Measurements from ENCODE around the gene C20orf144. TPM values are rescaled to one million over a fixed set of nuclear protein-coding genes. Genes with fewer than 3 reads are reported as not detected.

The C20orf144 gene
- total RNA-seq, 1 experiment from 2014 or later: not detected

DNA sequence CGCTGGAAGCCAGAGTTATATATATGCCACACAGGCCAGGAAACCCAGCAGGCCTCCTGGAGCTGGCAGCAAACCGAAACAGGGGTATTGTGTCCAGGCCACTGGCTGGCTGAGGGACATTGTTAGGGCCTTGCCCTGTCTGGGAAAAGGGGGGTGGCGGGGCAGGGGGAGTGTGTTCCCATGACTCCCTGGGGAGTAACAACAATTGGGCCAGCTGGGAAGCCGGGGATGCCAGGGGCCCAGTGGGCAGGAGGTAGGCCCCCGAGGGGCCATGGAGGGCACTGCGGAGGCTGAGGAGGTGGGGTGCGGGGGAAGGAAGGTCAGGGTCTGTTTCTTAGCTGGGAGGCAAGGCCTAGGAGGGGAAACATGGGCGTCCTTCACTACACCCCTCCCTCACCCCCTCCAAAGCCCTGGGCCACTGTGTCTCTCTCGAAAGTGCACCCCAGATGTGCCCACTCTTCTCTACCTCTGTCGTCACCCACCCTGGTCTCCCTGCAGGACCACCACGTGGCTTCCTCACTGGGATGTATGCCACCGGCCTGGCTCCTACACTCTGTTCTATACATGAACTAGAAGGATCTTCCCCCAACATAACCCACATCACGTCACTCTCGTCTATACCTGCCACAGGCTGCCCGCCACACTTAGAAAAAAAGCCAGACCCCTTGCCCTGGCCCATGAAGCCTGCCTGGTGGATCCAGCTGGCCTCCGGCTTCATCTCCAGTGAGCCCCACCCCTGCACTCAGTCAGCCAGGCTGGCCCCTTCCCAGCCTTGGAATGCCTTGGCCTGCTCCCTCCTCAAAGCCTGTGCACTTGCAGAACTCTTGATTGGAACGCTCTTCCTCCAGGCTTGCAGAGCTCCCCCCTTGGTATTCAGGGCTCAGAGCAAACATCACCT lies 31.9 kb downstream of the C20orf144 start (continued):
- no peak for TF ChIP-seq SIN3A (IDR thresholded peaks at IDR 0.05; ENCODE audit: borderline replicate concordance, insufficient read depth, low read depth, low read length)

DNA sequence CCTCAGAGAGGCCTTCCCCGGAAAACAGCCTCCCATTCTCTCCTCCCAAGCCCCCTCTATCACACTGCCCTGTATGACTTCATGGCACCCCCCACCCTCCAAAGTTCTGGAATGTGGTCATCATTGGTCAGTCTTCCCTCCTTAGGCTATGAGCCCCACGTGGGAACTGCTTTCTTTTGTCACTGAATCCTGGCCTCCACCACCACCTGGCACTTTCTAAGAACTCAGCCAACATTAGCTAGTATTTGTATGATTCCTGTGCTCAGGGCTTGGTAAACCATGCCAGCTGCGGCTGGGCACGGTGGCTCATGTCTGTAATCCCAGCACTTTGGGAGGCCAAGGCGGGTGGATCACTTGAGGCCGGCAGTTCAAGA lies 32.5 kb downstream of the C20orf144 start:
- H3K27me3 ChIP-seq (ENCODE audit: control insufficient read depth, insufficient read depth, low read length): no peaks in the 10 kb centered on the region
- H3K4me3 ChIP-seq (ENCODE audit: low read depth in 2 of 2, low read length in 2 of 2): no peak overlapping the region
- ChIA-PET POLR2A (interaction anchor here (0.6 kb wide), 1 partner anchor 30 kb away, joined by 5 read pairs; no protein-coding TSS in a partner anchor), CTCF (no interaction called here)
- BruUV-seq (replicated peaks): no TSS peak
- H3K4me1 ChIP-seq (ENCODE audit: control insufficient read depth, insufficient read depth, low read length): no peaks in the 10 kb centered on the region
- no peak overlapping the region for H3K27ac ChIP-seq (ENCODE audit: low read length)
- ATAC-seq: no peak
- no peak for DNase-seq (ENCODE audit: low read depth, low spot score)
- intact Hi-C loops (cut with micrococcal nuclease; ENCODE audit: unreplicated experiment) (no loop called here), in situ Hi-C loops (cut with HindIII; ENCODE audit: low pct_unique_long_range_greater_than_20kb, low sequenced_read_pairs) (no loop called here)
- no peaks in the 10 kb centered on the region for H3K9me3 ChIP-seq (ENCODE audit: control insufficient read depth, insufficient read depth, low read depth, low read length)
- TF ChIP-seq POLR2AphosphoS5 (IDR thresholded peaks at IDR 0.05; ENCODE audit: low read depth, low read length): no peak
- no peaks in the 10 kb centered on the region for H3K36me3 ChIP-seq (ENCODE audit: control insufficient read depth, insufficient read depth, low read length)

DNA sequence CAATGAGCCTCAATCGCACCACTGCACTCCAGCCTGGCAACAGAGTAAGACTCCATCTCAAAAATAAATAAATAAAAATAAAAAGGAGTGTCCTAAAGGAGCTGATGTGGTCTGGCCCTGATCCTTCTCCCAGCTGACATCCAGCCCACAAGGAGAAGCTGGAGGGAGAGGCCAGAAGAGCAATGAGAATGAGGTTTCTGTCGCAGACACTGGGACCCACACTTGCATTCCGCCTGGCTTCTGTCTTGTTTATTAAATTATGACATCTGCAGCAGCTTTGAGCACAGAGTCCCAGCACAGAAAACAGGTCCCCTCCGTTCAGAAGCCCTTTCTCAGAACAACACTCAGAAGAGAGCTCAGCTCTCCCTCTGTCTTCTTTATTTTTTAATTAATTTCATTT lies 34.3 kb downstream of the C20orf144 start:
- POLR2A ChIA-PET: no interaction called here
- Histone ChIP-seq H3K4me1 (ENCODE audit: control insufficient read depth, insufficient read depth, low read length) (no peaks in the 10 kb centered on the region), H3K36me3 (ENCODE audit: control insufficient read depth, insufficient read depth, low read length) (no peaks in the 10 kb centered on the region), H3K4me3 (ENCODE audit: low read depth in 2 of 2, low read length in 2 of 2) (no peak overlapping the region), H3K27ac (ENCODE audit: low read length) (no peak overlapping the region), H3K27me3 (ENCODE audit: control insufficient read depth, insufficient read depth, low read length) (no peaks in the 10 kb centered on the region), H3K9me3 (ENCODE audit: control insufficient read depth, insufficient read depth, low read depth, low read length) (no peaks in the 10 kb centered on the region)
- CTCF ChIA-PET: no interaction called here
- BruUV-seq (replicated peaks): no TSS peak
- no peak for TF ChIP-seq TCF7L2 (IDR thresholded peaks at IDR 0.05; ENCODE audit: low read depth, low read length)
- no peak for TF ChIP-seq SIN3A (IDR thresholded peaks at IDR 0.05; ENCODE audit: borderline replicate concordance, insufficient read depth, low read depth, low read length)
- TF ChIP-seq, protein P1, sequence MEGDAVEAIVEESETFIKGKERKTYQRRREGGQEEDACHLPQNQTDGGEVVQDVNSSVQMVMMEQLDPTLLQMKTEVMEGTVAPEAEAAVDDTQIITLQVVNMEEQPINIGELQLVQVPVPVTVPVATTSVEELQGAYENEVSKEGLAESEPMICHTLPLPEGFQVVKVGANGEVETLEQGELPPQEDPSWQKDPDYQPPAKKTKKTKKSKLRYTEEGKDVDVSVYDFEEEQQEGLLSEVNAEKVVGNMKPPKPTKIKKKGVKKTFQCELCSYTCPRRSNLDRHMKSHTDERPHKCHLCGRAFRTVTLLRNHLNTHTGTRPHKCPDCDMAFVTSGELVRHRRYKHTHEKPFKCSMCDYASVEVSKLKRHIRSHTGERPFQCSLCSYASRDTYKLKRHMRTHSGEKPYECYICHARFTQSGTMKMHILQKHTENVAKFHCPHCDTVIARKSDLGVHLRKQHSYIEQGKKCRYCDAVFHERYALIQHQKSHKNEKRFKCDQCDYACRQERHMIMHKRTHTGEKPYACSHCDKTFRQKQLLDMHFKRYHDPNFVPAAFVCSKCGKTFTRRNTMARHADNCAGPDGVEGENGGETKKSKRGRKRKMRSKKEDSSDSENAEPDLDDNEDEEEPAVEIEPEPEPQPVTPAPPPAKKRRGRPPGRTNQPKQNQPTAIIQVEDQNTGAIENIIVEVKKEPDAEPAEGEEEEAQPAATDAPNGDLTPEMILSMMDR (IDR thresholded peaks at IDR 0.05): no peak
- TF ChIP-seq POLR2AphosphoS5 (IDR thresholded peaks at IDR 0.05; ENCODE audit: low read depth, low read length): no peak
- TF ChIP-seq, protein P2, sequence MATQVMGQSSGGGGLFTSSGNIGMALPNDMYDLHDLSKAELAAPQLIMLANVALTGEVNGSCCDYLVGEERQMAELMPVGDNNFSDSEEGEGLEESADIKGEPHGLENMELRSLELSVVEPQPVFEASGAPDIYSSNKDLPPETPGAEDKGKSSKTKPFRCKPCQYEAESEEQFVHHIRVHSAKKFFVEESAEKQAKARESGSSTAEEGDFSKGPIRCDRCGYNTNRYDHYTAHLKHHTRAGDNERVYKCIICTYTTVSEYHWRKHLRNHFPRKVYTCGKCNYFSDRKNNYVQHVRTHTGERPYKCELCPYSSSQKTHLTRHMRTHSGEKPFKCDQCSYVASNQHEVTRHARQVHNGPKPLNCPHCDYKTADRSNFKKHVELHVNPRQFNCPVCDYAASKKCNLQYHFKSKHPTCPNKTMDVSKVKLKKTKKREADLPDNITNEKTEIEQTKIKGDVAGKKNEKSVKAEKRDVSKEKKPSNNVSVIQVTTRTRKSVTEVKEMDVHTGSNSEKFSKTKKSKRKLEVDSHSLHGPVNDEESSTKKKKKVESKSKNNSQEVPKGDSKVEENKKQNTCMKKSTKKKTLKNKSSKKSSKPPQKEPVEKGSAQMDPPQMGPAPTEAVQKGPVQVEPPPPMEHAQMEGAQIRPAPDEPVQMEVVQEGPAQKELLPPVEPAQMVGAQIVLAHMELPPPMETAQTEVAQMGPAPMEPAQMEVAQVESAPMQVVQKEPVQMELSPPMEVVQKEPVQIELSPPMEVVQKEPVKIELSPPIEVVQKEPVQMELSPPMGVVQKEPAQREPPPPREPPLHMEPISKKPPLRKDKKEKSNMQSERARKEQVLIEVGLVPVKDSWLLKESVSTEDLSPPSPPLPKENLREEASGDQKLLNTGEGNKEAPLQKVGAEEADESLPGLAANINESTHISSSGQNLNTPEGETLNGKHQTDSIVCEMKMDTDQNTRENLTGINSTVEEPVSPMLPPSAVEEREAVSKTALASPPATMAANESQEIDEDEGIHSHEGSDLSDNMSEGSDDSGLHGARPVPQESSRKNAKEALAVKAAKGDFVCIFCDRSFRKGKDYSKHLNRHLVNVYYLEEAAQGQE (IDR thresholded peaks at IDR 0.05; ENCODE audit: insufficient read depth in 1 of 2, low read depth in 2 of 2, low read length in 1 of 2): no peak
- intact Hi-C loops (cut with micrococcal nuclease; ENCODE audit: unreplicated experiment) (no loop called here), in situ Hi-C loops (cut with HindIII; ENCODE audit: low pct_unique_long_range_greater_than_20kb, low sequenced_read_pairs) (no loop called here)
- no peak for ATAC-seq
- no peak for DNase-seq (ENCODE audit: low read depth, low spot score)
